CD14-positive monocyte (primary cell): Measurements from ENCODE around the gene TRRAP. TPM values are rescaled to one million over a fixed set of nuclear protein-coding genes. Genes with fewer than 3 reads are reported as not detected.

ENCODE experiments used
- DNase-seq, 3 donors: peaks; one replicate each; pipeline ENCODE4 v3.0.0-alpha.2; 2011 to 2022
- H2AFZ ChIP-seq: 2 replicates; pipeline ENCODE4 v1.6.0; 2012; ENCODE audit warnings: mild to moderate bottlenecking, low read depth, low read length, inconsistent platforms; ENCODE audit not compliant: insufficient read depth, poor library complexity, severe bottlenecking
- H3K27ac ChIP-seq, 2 donors: 1 replicate in 1 of 2; 2 replicates in 1 of 2; pipeline ENCODE4 v1.5.1; 2012 to 2013; ENCODE audit warnings: low read length in 2 of 2, control low read depth in 1 of 2, inconsistent platforms in 1 of 2, low read depth in 1 of 2, mild to moderate bottlenecking in 1 of 2
- H3K27me3 ChIP-seq, 2 donors: one replicate each; pipeline versions ENCODE4 v1.6.0 to v1.6.1; 2011 to 2013; ENCODE audit warnings: low read length in 2 of 2; ENCODE audit not compliant: control insufficient read depth in 2 of 2, insufficient read depth in 2 of 2
- H3K36me3 ChIP-seq, 2 donors: replicated peaks in 1 of 2; 1 replicate in 1 of 2; 2 replicates in 1 of 2; pipeline versions ENCODE4 v1.5.1 to v1.6.1; 2012 to 2013; ENCODE audit warnings: low read length in 2 of 2, control low read depth in 1 of 2, inconsistent platforms in 1 of 2, mild to moderate bottlenecking in 1 of 2; ENCODE audit not compliant: insufficient read depth in 2 of 2, control insufficient read depth in 1 of 2
- H3K4me1 ChIP-seq, 2 donors: 1 replicate in 1 of 2; 2 replicates in 1 of 2; pipeline versions ENCODE4 v1.5.1 to v1.6.1; 2012 to 2013; ENCODE audit warnings: low read length in 2 of 2, control low read depth in 1 of 2, inconsistent platforms in 1 of 2, mild to moderate bottlenecking in 1 of 2, moderate library complexity in 1 of 2; ENCODE audit not compliant: insufficient read depth in 2 of 2, control insufficient read depth in 1 of 2
- H3K4me2 ChIP-seq: replicated peaks from 2 replicates; pipeline ENCODE3; 2012; ENCODE audit warnings: low read length, moderate library complexity, mild to moderate bottlenecking; ENCODE audit not compliant: poor library complexity, severe bottlenecking; ENCODE audit errors: extremely low read depth
- H3K4me3 ChIP-seq, 3 experiments: fragments of 200-600 bp in 1 of 3; sonication (generic) in 1 of 3; replicated peaks in 1 of 3; 1 replicate in 2 of 3; 2 replicates in 1 of 3; pipeline ENCODE4 v1.5.1; 2011 to 2013; ENCODE audit warnings: low read length in 3 of 3, mild to moderate bottlenecking in 3 of 3, control low read depth in 2 of 3, low read depth in 2 of 3, inconsistent platforms in 1 of 3, moderate library complexity in 1 of 3
- H3K79me2 ChIP-seq: 2 replicates; pipeline ENCODE4 v1.6.0; 2012; ENCODE audit warnings: mild to moderate bottlenecking, control low read depth, inconsistent platforms, low read length, moderate library complexity; ENCODE audit not compliant: insufficient read depth
- H3K9ac ChIP-seq: 2 replicates; pipeline ENCODE4 v1.6.0; 2017; ENCODE audit warnings: low read length, mild to moderate bottlenecking; ENCODE audit not compliant: insufficient read depth, poor library complexity, severe bottlenecking
- H3K9me3 ChIP-seq, 2 donors: replicated peaks in 1 of 2; 1 replicate in 1 of 2; 2 replicates in 1 of 2; pipeline versions ENCODE4 v1.5.1 to v1.6.1; 2012 to 2013; ENCODE audit warnings: low read length in 2 of 2, control low read depth in 1 of 2; ENCODE audit not compliant: control insufficient read depth in 1 of 2, insufficient read depth in 1 of 2
- H4K20me1 ChIP-seq: 2 replicates; pipeline ENCODE4 v1.6.0; 2012; ENCODE audit warnings: mild to moderate bottlenecking, low read length, control low read depth, moderate library complexity; ENCODE audit not compliant: insufficient read depth
- H3K27ac Mint-ChIP-seq, 7 donors: one replicate each; pipeline ENCODE4 v1.8.0; 2020; ENCODE audit warnings: mild to moderate bottlenecking in 7 of 7, mixed read lengths in 7 of 7, moderate library complexity in 6 of 7, inconsistent platforms in 2 of 7
- H3K27me3 Mint-ChIP-seq, 3 donors: one replicate each; pipeline ENCODE4 v1.8.0; 2021 to 2022; ENCODE audit warnings: low read depth in 3 of 3, mild to moderate bottlenecking in 3 of 3, mixed read lengths in 3 of 3, moderate library complexity in 3 of 3, inconsistent platforms in 1 of 3
- H3K36me3 Mint-ChIP-seq, 2 donors: one replicate each; pipeline ENCODE4 v1.8.0; 2020; ENCODE audit warnings: mixed read lengths in 2 of 2, inconsistent platforms in 1 of 2, mild to moderate bottlenecking in 1 of 2
- H3K4me1 Mint-ChIP-seq: one replicate; pipeline ENCODE4 v1.8.0; 2020; ENCODE audit warnings: mild to moderate bottlenecking, mixed read lengths
- H3K4me3 Mint-ChIP-seq, 2 donors: one replicate each; pipeline ENCODE4 v1.8.0; 2020; ENCODE audit warnings: mild to moderate bottlenecking in 2 of 2, mixed read lengths in 2 of 2, moderate library complexity in 1 of 2
- H3K9me3 Mint-ChIP-seq, 7 donors: one replicate each; pipeline ENCODE4 v1.8.0; 2020 to 2022; ENCODE audit warnings: mixed read lengths in 7 of 7, mild to moderate bottlenecking in 6 of 7, moderate library complexity in 6 of 7, inconsistent platforms in 2 of 7
- WGBS: methylation state at CpG from one replicate; pipeline ENCODE4 v1.1.5; 2013; ENCODE audit warnings: missing lambda C conversion rate; ENCODE audit not compliant: insufficient coverage; 5-methylcytosine and 5-hydroxymethylcytosine counted together
- intact Hi-C, 2 donors: fragments of 100-400 bp; cut with micrococcal nuclease; formaldehyde crosslinking; loops; one replicate each; pipeline versions ENCODE4 v1.15.0 to v1.15.1; 2023
- polyA plus RNA-seq, 3 donors: library from polyadenylated mRNA; depleted of rRNA in 1 of 3; unstranded in 2 of 3; stranded (reverse) in 1 of 3; fragments of 300-500 nt in 2 of 3; fragments of >200 nt in 1 of 3; fragmentation: Illumina TruSeq in 2 of 3; gene quantifications; 1 replicate in 2 of 3; 2 replicates in 1 of 3; pipeline ENCODE4 v1.2.3, GENCODE V29; 2012 to 2021
- TF ChIP-seq, protein P1 (sequence below): fragments of 200-600 bp; IDR thresholded peaks from one replicate; pipeline ENCODE4 v1.8.0; 2022; ENCODE audit warnings: antibody characterized with exemption, mild to moderate bottlenecking

The TRRAP gene
- polyA plus RNA-seq, 3 donors = 0.67 to 12.2 (median 1.2) TPM

DNA sequence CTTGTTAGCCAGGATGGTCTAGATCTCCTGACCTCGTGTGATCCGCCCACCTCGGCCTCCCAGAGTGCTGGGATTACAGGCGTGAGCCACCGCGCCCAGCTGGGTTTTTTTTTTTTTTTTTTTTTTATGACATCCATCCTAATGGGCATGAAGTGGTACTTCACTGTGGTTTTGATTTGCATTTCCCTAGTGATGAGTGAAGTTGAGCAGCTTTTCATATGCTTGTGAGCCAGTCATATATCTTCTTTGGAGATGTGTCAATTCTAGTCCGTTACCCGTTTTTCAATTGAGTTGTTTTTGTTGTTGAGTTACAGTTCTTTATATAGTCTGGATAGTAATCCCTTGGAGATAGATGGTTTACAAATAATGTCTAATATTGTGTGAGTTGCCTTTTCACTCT lies 137.9 kb downstream of the TRRAP start:
- H3K4me3 ChIP-seq = no peak overlapping the region
- no peak for DNase-seq
- no peak overlapping the region for H2AFZ ChIP-seq
- no peaks in the 10 kb centered on the region for H3K4me1 Mint-ChIP-seq
- no peaks in the 10 kb centered on the region for H3K9me3 ChIP-seq
- no peak overlapping the region for H3K4me3 Mint-ChIP-seq
- intact Hi-C loops = no loop called here
- H3K79me2 ChIP-seq = no peaks in the 10 kb centered on the region
- no peaks in the 10 kb centered on the region for H3K27me3 Mint-ChIP-seq
- TF ChIP-seq, protein P1, sequence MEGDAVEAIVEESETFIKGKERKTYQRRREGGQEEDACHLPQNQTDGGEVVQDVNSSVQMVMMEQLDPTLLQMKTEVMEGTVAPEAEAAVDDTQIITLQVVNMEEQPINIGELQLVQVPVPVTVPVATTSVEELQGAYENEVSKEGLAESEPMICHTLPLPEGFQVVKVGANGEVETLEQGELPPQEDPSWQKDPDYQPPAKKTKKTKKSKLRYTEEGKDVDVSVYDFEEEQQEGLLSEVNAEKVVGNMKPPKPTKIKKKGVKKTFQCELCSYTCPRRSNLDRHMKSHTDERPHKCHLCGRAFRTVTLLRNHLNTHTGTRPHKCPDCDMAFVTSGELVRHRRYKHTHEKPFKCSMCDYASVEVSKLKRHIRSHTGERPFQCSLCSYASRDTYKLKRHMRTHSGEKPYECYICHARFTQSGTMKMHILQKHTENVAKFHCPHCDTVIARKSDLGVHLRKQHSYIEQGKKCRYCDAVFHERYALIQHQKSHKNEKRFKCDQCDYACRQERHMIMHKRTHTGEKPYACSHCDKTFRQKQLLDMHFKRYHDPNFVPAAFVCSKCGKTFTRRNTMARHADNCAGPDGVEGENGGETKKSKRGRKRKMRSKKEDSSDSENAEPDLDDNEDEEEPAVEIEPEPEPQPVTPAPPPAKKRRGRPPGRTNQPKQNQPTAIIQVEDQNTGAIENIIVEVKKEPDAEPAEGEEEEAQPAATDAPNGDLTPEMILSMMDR = no peak
- peaks cover 69 to 81% of the 10 kb centered on the region in 2 donors for H3K36me3 Mint-ChIP-seq
- H3K4me2 ChIP-seq = no peak overlapping the region
- H4K20me1 ChIP-seq = no peaks in the 10 kb centered on the region
- peaks cover 0 to 1% (median 0%) of the 10 kb centered on the region in 7 donors for H3K9me3 Mint-ChIP-seq
- H3K27ac ChIP-seq = no peak overlapping the region
- H3K27ac Mint-ChIP-seq = no peak overlapping the region
- H3K36me3 ChIP-seq = peaks cover 49 to 74% of the 10 kb centered on the region in 2 donors
- 100% methylated on average over 2 of the region's 8 CpGs for WGBS
- H3K4me1 ChIP-seq = no peaks in the 10 kb centered on the region
- H3K9ac ChIP-seq = no peak overlapping the region
- H3K27me3 ChIP-seq = no peaks in the 10 kb centered on the region

DNA sequence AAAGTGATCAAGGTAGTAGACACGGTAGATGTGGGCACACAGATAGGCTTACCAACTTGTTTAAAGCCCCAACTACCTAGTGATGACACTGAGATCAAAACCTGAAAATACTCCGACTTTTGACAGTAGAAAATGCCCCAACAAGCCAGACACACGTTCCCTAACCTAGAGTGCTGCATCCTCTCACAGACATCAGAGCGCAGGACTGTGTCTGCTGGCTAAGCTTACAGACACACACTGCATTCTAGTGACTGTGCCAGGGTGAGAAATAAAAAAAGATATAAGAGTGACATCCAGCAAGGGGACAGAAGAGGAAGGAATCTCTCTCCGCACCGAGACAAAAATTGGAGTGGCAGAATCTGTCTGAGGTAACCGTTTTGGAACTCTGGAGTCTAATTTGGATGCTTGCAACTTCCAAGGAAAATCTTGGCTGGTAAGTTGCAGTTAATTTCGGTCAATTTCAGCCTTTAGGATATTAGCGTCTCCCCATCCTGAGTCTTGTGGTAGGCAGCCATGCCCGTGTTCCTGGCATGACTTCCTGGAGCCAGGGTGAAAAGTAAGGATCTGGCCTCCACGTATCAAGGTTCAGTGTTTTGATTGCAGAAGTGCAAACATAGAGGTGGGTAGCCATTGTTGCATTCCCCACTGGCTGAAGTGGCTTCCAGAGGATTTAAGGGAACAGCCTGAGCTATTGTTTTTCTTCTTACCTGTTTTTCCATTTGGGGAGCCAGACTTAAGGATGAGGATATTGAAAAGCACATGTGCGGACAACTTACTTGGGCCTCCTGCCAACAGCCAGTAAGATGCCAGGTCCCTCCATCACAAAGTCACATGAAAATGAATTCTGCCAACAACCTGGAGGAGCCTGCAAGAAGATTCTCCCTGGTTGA lies 141.4 kb downstream of the TRRAP start:
- Histone ChIP-seq H3K4me3 (no peak overlapping the region), H3K27ac (no peak overlapping the region), H3K4me2 (no peak overlapping the region), H2AFZ (no peak overlapping the region), H3K27me3 (no peaks in the 10 kb centered on the region), H3K36me3 (peaks cover 16 to 38% of the 10 kb centered on the region in 2 donors), H3K79me2 (no peaks in the 10 kb centered on the region), H3K9ac (no peak overlapping the region), H4K20me1 (no peaks in the 10 kb centered on the region), H3K9me3 (no peaks in the 10 kb centered on the region), H3K4me1 (peaks cover 0 to 6% of the 10 kb centered on the region in 2 donors)
- Mint-ChIP-seq H3K4me1 (peaks cover 8% of the 10 kb centered on the region), H3K9me3 (no peaks in the 10 kb centered on the region), H3K27me3 (peaks cover 0 to 2% (median 0%) of the 10 kb centered on the region in 3 donors), H3K4me3 (no peak overlapping the region), H3K27ac (peak overlapping the region in 1 of 7 donors; percentile 16), H3K36me3 (peaks cover 36 to 62% of the 10 kb centered on the region in 2 donors)
- TF ChIP-seq, protein P1 = no peak
- WGBS = 96% methylated on average over 7 of the region's 12 CpGs
- intact Hi-C loops = no loop called here
- no peak for DNase-seq
